Rectal smooth muscle tissue (tissue), 1 donor: ENCODE data around the gene AP1AR.
A peak's percentile ranks its signal among the peaks of the same experiment; 100 is the strongest.
"Not testable (repeated sequence)": the region's sequence is repeated elsewhere in the genome, so short reads cannot be mapped to it uniquely, and the experiment has no call there.

Source experiments
- H3K27ac ChIP-seq: one replicate; pipeline ENCODE4 v1.7.0; 2013; ENCODE audit warnings: low read depth, low read length, inconsistent platforms
- H3K27me3 ChIP-seq: one replicate; pipeline ENCODE4 v1.7.0; 2013; ENCODE audit warnings: low read length; ENCODE audit not compliant: control insufficient read depth, insufficient read depth
- H3K36me3 ChIP-seq: one replicate; pipeline ENCODE4 v1.7.0; 2013; ENCODE audit warnings: low read length; ENCODE audit not compliant: control insufficient read depth, insufficient read depth
- H3K4me1 ChIP-seq: one replicate; pipeline ENCODE4 v1.7.0; 2013; ENCODE audit warnings: low read length; ENCODE audit not compliant: control insufficient read depth, insufficient read depth
- H3K4me3 ChIP-seq: one replicate; pipeline ENCODE4 v1.7.0; 2013; ENCODE audit warnings: low read length
- H3K9ac ChIP-seq: one replicate; pipeline ENCODE4 v1.7.0; 2013; ENCODE audit warnings: low read length

The AP1AR gene

GRCh38 chr4:112276113-112276512, 44.5 kb downstream of the AP1AR start:
- H3K27ac ChIP-seq, result no peak overlapping the region
- no peak overlapping the region for H3K9ac ChIP-seq
- no peaks in the 10 kb centered on the region for H3K4me1 ChIP-seq
- H3K4me3 ChIP-seq, result no peak overlapping the region
- H3K36me3 ChIP-seq, result no peaks in the 10 kb centered on the region
- no peaks in the 10 kb centered on the region for H3K27me3 ChIP-seq

- H3K27me3 ChIP-seq, result no peaks in the 10 kb centered on the region
- H3K4me1 ChIP-seq, result no peaks in the 10 kb centered on the region
- H3K27ac ChIP-seq, result no peak overlapping the region
- no peak overlapping the region for H3K4me3 ChIP-seq
- no peaks in the 10 kb centered on the region for H3K36me3 ChIP-seq
- H3K9ac ChIP-seq, result no peak overlapping the region
These were observed 45.6 kb downstream of the AP1AR start for GRCh38 chr4:112277220-112277619.

- Histone ChIP-seq H3K9ac (no peak overlapping the region), H3K4me1 (no peaks in the 10 kb centered on the region), H3K27ac (no peak overlapping the region)
These were observed 46.3 kb downstream of the AP1AR start for GRCh38 chr4:112277705-112278448.

DNA sequence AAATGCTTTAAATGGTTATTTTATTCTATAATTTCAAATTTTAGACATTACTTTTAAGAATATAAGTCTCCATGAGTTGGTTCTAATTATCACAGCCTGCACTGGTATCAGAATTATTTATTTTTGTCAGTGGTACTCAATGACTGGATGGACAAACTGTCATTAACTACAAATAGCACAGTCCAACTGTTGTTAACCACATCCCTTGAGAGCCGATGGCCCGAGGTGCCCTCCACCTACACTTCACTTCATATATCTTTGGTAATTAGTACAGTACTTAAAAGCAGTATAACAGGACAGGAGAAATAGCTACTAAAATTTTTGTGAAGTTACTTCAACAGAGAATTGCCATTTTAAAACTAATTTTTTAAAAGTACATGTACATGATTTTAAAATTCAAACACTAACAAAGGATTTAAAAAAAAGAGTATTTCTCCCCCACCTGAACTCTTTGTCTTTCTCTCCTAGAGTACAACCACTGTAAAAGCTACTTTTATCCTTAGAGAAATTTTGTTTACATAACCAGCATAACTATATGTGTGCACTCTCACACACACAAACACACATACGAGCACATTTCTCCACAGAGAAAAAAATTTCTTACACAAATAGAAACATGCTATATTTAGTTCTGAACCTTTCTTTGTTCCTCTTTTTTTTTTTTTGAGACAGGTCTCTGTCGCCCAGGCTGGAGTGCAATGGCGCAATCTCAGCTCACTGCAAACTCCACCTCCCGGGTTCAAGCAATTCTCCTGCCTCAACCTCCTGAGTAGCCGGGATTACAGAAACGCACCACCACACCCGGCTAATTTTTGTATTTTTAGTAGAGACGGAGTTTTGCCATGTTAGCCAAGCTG, 47.7 kb downstream of the AP1AR start:
- H3K27me3 ChIP-seq, result no peaks in the 10 kb centered on the region
- H3K4me3 ChIP-seq, result no peak overlapping the region
- H3K36me3 ChIP-seq, result no peaks in the 10 kb centered on the region
- no peaks in the 10 kb centered on the region for H3K4me1 ChIP-seq
- H3K9ac ChIP-seq, result no peak overlapping the region
- no peak overlapping the region for H3K27ac ChIP-seq

More at GRCh38 chr4:112277705-112278448, 46.3 kb downstream of the AP1AR start:
- Histone ChIP-seq H3K36me3 (no peaks in the 10 kb centered on the region), H3K4me3 (no peak overlapping the region), H3K27me3 (no peaks in the 10 kb centered on the region)

GRCh38 chr4:112279882-112280315, 48.3 kb downstream of the AP1AR start:
- H3K4me3 ChIP-seq, result no peak overlapping the region
- no peak overlapping the region for H3K9ac ChIP-seq
- no peaks in the 10 kb centered on the region for H3K4me1 ChIP-seq
- H3K27me3 ChIP-seq, result no peaks in the 10 kb centered on the region
- no peaks in the 10 kb centered on the region for H3K36me3 ChIP-seq
- no peak overlapping the region for H3K27ac ChIP-seq

- no peaks in the 10 kb centered on the region for H3K36me3 ChIP-seq
- H3K4me3 ChIP-seq, result no peak overlapping the region
- no peaks in the 10 kb centered on the region for H3K27me3 ChIP-seq
- no peaks in the 10 kb centered on the region for H3K4me1 ChIP-seq
- H3K27ac ChIP-seq, result no peak overlapping the region
- no peak overlapping the region for H3K9ac ChIP-seq
These were observed 48.9 kb downstream of the AP1AR start for GRCh38 chr4:112280386-112281056.

- H3K27me3 ChIP-seq, H3K27ac ChIP-seq, H3K36me3 ChIP-seq, H3K4me3 ChIP-seq, H3K9ac ChIP-seq, H3K4me1 ChIP-seq: not testable (repeated sequence)
These were observed 50.4 kb downstream of the AP1AR start for GRCh38 chr4:112281895-112282398.

DNA sequence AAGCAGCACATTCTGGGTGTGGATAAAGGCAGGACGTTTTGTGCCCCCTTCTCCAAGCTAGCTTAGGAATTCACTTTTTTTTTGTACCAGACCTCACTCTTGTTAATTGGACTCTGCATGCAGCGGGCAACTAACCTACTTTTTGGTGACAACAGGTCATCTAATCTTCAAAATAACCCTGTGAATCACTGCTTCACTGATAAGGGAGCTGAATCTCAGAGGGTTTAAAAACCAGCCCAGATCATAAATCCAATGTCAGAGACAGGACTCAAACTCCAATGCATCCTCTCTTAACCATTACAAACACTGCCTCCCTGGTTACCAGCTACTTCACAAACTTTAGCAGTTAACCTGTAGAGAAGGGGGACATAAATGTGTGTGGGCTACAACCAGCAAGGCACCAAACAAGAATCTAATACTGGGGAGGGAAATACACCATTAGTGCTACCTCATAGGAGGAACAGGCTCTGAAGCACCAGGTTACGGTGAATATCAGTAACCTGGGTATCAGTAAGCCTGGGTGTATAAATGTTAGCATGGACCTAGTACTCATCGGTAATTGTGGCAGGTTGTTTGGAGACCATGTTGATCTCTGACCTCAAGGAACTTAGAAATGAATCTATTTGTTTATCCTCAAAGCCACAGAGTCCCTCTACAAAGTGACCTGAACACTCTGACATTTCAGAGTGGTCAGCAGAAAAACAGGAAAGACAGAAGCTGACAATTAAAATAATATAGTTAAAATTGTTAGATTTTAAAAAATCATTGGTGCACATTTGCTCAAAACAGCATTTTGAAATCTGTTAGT, 51.5 kb downstream of the AP1AR start:
- Histone ChIP-seq H3K4me3 (no peak overlapping the region), H3K4me1 (no peaks in the 10 kb centered on the region), H3K27me3 (no peaks in the 10 kb centered on the region), H3K27ac (no peak overlapping the region), H3K9ac (no peak overlapping the region), H3K36me3 (no peaks in the 10 kb centered on the region)

GRCh38 chr4:112284166-112284565, 52.6 kb downstream of the AP1AR start:
- Histone ChIP-seq H3K4me1 (no peaks in the 10 kb centered on the region), H3K27ac (no peak overlapping the region), H3K9ac (no peak overlapping the region)

DNA sequence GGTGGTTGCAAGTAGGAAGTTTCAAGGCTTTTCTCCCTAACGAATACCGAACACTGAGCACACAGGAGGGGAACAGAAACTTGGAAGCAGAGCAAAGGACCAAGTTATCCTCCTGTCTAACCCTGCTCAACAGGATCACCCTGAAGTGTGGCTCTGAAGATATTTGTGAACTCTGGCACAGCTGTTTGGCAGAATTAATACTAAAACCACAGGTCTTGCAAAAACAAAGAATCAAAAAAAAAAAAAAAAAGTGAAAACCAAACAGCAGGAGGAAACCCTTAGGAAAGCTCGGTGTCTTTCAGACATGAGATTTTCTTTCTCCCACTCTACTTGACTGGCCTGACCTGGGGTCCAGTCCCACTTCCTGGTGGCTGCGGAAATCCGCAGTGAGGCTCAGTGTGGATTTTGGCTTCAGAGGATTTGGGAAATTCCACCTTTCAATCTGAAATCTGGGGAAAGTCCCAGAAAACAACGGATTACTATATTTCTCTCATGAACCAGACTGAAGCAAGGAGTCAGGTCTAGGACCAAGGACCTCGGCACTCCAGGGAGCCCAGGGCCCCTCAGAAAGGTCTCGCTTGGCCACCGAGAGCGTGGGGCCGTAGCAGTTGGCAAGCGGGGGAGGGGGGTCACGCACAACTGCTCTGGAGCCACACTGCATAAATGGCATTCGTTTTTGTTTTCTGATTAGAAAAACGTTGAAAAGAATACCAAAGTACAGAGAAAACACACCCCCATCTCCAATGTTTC, 53.2 kb downstream of the AP1AR start:
- Histone ChIP-seq H3K4me3 (peak overlapping the region; percentile 87), H3K27me3 (no peaks in the 10 kb centered on the region), H3K9ac (no peak overlapping the region), H3K4me1 (no peaks in the 10 kb centered on the region), H3K27ac (peak overlapping the region; percentile 21), H3K36me3 (no peaks in the 10 kb centered on the region)

More at GRCh38 chr4:112284166-112284565, 52.6 kb downstream of the AP1AR start:
- peak overlapping the region; percentile 34 for H3K4me3 ChIP-seq
- no peaks in the 10 kb centered on the region for H3K36me3 ChIP-seq
- H3K27me3 ChIP-seq, result no peaks in the 10 kb centered on the region

GRCh38 chr4:112287258-112287989, 55.8 kb downstream of the AP1AR start:
- Histone ChIP-seq H3K27me3 (no peaks in the 10 kb centered on the region), H3K27ac (no peak overlapping the region), H3K36me3 (no peaks in the 10 kb centered on the region), H3K9ac (no peak overlapping the region), H3K4me1 (no peaks in the 10 kb centered on the region), H3K4me3 (no peak overlapping the region)
